BLaER1 (cell line): ENCODE results near the gene INSL3.
"Not testable (repeated sequence)": the region's sequence is repeated elsewhere in the genome, so short reads cannot be mapped to it uniquely, and the experiment has no call there.

ENCODE experiments used
- H3K27ac ChIP-seq: shearing (Covaris generic); formaldehyde crosslinking; 2 replicates; pipeline ENCODE4 v1.8.1; 2022
- H3K27me3 ChIP-seq: shearing (Covaris generic); formaldehyde crosslinking; 2 replicates; pipeline ENCODE4 v1.8.1; 2022
- H3K36me3 ChIP-seq: shearing (Covaris generic); formaldehyde crosslinking; 2 replicates; pipeline ENCODE4 v1.8.1; 2022
- H3K4me1 ChIP-seq: shearing (Covaris generic); formaldehyde crosslinking; 2 replicates; pipeline ENCODE4 v1.8.1; 2022
- H3K4me2 ChIP-seq: shearing (Covaris generic); formaldehyde crosslinking; 2 replicates; pipeline ENCODE4 v1.8.1; 2022
- H3K4me3 ChIP-seq: shearing (Covaris generic); formaldehyde crosslinking; 2 replicates; pipeline ENCODE4 v1.8.1; 2022
- H3K9ac ChIP-seq: shearing (Covaris generic); formaldehyde crosslinking; 2 replicates; pipeline ENCODE4 v1.8.1; 2022
- H3K9me3 ChIP-seq: shearing (Covaris generic); formaldehyde crosslinking; 2 replicates; pipeline ENCODE4 v1.8.1; 2022
- H4K20me1 ChIP-seq: shearing (Covaris generic); formaldehyde crosslinking; 2 replicates; pipeline ENCODE4 v1.8.1; 2022
- Cebpa-rat ChIP-seq: shearing (Covaris generic); IDR thresholded peaks from 2 replicates; pipeline ENCODE4 v1.8.1; 2022

The INSL3 gene

GRCh38 chr19:17817668-17818363 lies 3.5 kb downstream of the INSL3 start:
- no peaks in the 10 kb centered on the region for H3K4me1 ChIP-seq
- no peak for TF ChIP-seq Cebpa-rat

DNA sequence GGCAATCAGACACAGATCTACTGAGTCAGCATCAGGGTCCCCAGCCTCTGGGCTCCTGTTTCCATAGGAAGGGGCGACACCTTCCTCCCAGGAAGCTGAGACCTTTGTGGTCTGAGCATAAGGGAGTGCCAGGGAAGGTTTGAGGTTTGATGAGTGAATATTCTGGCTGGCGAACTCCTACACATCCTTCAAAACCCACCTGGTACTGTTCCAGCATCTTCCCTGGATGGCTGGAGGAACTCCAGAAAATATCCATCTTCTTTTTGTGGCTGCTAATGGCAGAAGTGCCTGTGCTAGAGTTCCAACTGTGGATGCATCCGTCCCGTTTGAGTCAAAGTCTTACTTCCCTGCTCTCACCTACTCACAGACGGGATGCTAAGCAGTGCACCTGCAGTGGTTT lies 9.2 kb downstream of the INSL3 start:
- Histone ChIP-seq H3K4me2 (no peak overlapping the region), H4K20me1 (no peaks in the 10 kb centered on the region), H3K4me3 (no peak overlapping the region), H3K9me3 (no peaks in the 10 kb centered on the region), H3K27ac (no peak overlapping the region), H3K36me3 (no peaks in the 10 kb centered on the region), H3K4me1 (no peaks in the 10 kb centered on the region), H3K9ac (no peak overlapping the region), H3K27me3 (peaks cover 8% of the 10 kb centered on the region; the same call in 1 of the 2 replicates)
- no peak for TF ChIP-seq Cebpa-rat

More at GRCh38 chr19:17817668-17818363, 3.5 kb downstream of the INSL3 start:
- Histone ChIP-seq H3K9me3 (no peaks in the 10 kb centered on the region), H3K9ac (no peak overlapping the region), H4K20me1 (no peaks in the 10 kb centered on the region), H3K4me2 (no peak overlapping the region), H3K36me3 (no peaks in the 10 kb centered on the region), H3K27me3 (no peaks in the 10 kb centered on the region), H3K4me3 (no peak overlapping the region), H3K27ac (no peak overlapping the region)

DNA sequence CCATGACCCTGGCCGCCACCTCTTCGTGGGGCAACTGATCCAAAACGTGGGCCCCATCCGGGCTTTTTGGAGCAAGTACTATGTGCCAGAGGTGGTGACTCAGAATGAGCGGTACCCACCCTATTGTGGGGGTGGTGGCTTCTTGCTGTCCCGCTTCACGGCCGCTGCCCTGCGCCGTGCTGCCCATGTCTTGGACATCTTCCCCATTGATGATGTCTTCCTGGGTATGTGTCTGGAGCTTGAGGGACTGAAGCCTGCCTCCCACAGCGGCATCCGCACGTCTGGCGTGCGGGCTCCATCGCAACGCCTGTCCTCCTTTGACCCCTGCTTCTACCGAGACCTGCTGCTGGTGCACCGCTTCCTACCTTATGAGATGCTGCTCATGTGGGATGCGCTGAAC lies 9.6 kb downstream of the INSL3 start:
- Histone ChIP-seq H3K4me2 (no peak overlapping the region), H4K20me1 (no peaks in the 10 kb centered on the region), H3K4me3 (no peak overlapping the region)

DNA sequence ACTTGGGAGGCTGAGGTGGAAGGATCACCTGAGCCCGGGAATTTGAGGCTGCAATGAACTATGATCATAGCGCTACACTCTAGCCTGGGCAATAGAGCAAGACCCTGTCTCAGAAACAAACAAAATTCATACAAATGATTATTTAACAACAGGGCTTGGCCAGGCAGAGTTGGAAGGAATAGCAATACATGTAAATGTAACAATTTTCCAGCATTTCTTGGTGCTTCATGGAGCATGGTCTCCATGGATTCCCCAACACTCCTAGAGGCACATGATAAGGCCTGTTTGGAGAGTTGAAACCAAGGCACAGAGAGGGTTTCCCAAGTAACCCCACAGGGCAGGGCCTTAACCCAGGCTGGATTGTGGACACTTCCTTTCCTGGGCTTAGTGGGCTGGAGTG lies 10.2 kb downstream of the INSL3 start:
- Histone ChIP-seq H3K9ac (no peak overlapping the region), H3K4me2 (no peak overlapping the region), H3K27me3 (peaks cover 8% of the 10 kb centered on the region; the same call in 1 of the 2 replicates), H4K20me1 (no peaks in the 10 kb centered on the region), H3K36me3 (no peaks in the 10 kb centered on the region), H3K27ac (no peak overlapping the region), H3K4me3 (no peak overlapping the region), H3K4me1 (no peaks in the 10 kb centered on the region), H3K9me3 (no peaks in the 10 kb centered on the region)
- no peak for TF ChIP-seq Cebpa-rat

More for the DNA sequence above, 9.6 kb downstream of the INSL3 start:
- Histone ChIP-seq H3K9me3 (no peaks in the 10 kb centered on the region), H3K36me3 (no peaks in the 10 kb centered on the region), H3K27me3 (peaks cover 8% of the 10 kb centered on the region; the same call in 1 of the 2 replicates), H3K9ac (no peak overlapping the region), H3K4me1 (no peaks in the 10 kb centered on the region), H3K27ac (no peak overlapping the region)
- TF ChIP-seq Cebpa-rat = no peak

DNA sequence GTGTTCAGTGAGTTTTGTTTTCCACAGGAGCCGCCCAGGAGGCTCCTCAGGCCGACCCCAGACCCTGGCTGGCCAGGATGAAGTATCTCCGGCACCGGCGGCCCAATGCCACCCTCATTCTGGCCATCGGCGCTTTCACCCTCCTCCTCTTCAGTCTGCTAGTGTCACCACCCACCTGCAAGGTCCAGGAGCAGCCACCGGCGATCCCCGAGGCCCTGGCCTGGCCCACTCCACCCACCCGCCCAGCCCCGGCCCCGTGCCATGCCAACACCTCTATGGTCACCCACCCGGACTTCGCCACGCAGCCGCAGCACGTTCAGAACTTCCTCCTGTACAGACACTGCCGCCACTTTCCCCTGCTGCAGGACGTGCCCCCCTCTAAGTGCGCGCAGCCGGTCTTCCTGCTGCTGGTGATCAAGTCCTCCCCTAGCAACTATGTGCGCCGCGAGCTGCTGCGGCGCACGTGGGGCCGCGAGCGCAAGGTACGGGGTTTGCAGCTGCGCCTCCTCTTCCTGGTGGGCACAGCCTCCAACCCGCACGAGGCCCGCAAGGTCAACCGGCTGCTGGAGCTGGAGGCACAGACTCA lies 13.5 kb downstream of the INSL3 start:
- H3K4me1 ChIP-seq = peaks cover 17% of the 10 kb centered on the region
- H3K4me3 ChIP-seq = no peak overlapping the region
- H3K9me3 ChIP-seq = no peaks in the 10 kb centered on the region
- no peaks in the 10 kb centered on the region for H3K36me3 ChIP-seq
- H3K4me2 ChIP-seq = no peak overlapping the region
- no peaks in the 10 kb centered on the region for H4K20me1 ChIP-seq
- H3K9ac ChIP-seq = no peak overlapping the region
- no peak overlapping the region for H3K27ac ChIP-seq
- TF ChIP-seq Cebpa-rat = no peak
- peaks cover 8% of the 10 kb centered on the region; the same call in 1 of the 2 replicates for H3K27me3 ChIP-seq

DNA sequence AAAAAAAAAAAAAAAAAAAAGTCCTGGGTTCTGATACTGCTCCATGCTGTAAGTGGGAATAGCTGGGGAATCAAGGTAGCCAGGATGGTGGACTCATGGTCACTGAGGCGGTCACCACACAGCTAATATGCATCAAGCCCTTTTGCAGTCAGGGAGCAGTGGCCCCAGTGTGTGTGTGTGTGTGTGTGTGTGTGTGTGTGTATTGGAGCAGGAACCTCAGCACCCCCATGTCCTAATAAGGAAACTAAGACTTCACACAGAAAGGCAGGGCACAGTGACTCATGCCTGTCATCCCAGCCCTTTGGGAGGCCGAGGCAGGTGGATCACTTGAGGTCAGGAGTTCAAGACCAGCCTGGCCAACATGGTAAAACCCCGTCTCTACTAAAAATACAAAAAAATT lies 14.4 kb downstream of the INSL3 start:
- Histone ChIP-seq H4K20me1 (no peaks in the 10 kb centered on the region), H3K4me3 (no peak overlapping the region), H3K27me3 (peaks cover 8% of the 10 kb centered on the region; the same call in 1 of the 2 replicates), H3K9me3 (no peaks in the 10 kb centered on the region), H3K4me2 (no peak overlapping the region), H3K36me3 (no peaks in the 10 kb centered on the region), H3K27ac (no peak overlapping the region), H3K9ac (no peak overlapping the region), H3K4me1 (peaks cover 17% of the 10 kb centered on the region)
- TF ChIP-seq Cebpa-rat = no peak

GRCh38 chr19:17805427-17805826 lies 15.9 kb downstream of the INSL3 start:
- Histone ChIP-seq H3K9me3 (no peaks in the 10 kb centered on the region), H3K27me3 (peaks cover 8% of the 10 kb centered on the region; the same call in 1 of the 2 replicates), H4K20me1 (no peaks in the 10 kb centered on the region), H3K4me1 (peaks cover 17% of the 10 kb centered on the region), H3K4me3 (no peak overlapping the region), H3K36me3 (no peaks in the 10 kb centered on the region), H3K9ac (no peak overlapping the region), H3K4me2 (no peak overlapping the region), H3K27ac (no peak overlapping the region)
- no peak for TF ChIP-seq Cebpa-rat

DNA sequence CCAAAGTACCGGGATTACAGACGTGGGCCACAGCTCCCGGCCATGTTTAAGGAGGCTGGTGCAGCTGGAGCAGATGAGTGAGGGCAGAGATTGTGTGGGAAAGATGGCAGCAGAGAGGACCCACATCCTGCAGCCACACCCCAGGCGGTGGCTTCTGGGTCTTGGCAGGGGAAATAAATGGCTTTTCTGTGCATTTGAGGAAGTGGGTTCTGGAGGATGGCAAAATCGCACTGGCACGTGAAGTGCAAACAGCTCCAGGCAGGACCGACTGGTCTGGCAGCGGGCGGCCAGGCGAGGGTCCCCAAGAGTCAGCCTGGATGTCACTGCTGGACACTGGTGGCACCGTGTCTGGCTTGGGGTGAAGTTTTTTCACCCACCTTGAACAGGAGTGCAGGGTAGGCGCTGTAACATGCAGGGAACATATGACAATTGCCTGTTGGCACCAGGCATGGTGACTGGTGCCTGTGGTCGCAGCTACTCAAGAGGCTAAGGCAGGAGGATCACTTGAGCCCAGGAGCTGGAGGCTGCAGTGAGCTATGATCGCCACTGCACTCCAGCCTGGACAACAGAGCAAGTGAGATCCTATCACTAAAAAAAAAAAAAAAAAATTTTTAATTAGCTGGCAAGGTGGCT lies 17.9 kb downstream of the INSL3 start:
- Histone ChIP-seq H3K27ac (no peak overlapping the region), H4K20me1 (no peaks in the 10 kb centered on the region), H3K9me3 (no peaks in the 10 kb centered on the region), H3K27me3 (peaks cover 5% of the 10 kb centered on the region; the same call in 1 of the 2 replicates), H3K4me1 (peaks cover 17% of the 10 kb centered on the region), H3K36me3 (no peaks in the 10 kb centered on the region), H3K9ac (no peak overlapping the region), H3K4me2 (peak overlapping the region; percentile 42), H3K4me3 (no peak overlapping the region)
- TF ChIP-seq Cebpa-rat = no peak

DNA sequence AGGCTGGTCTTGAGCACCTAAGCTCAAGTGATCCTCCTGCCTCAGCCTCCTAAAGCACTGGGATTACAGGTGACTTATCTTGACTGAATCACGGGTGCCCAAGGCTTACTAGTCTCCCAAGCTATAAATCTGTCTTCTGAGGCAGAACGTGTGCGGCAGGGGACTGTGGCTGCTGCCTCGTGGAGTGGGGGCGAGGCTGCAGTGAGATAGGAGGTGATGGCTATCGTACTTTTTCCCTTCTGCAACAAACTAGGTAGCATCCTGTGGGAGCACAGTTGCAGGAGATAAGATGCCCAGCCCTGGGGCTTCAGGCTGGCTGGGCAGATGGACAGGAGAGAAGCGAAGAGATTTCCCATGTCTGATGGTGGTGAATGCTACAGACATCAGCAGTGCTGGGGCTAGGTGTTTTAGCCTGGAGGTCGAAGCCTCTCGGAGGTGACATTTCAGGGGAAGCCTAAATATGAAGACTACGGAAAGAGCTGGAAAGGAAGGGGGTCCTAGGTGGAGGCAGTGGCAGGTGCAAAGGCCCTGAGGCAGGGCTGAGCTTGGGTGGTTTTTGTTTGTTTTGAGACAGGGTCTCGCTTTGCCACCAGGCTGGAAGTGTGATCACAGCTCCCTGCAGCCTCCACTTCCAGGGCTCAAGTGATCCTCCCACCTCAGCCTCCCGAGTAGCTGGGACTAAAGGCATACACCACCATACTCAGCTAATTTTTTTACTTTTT lies 19.0 kb downstream of the INSL3 start:
- Histone ChIP-seq H3K4me1 (peaks cover 17% of the 10 kb centered on the region), H3K4me2 (no peak overlapping the region), H3K27ac (no peak overlapping the region), H3K36me3 (no peaks in the 10 kb centered on the region), H3K4me3 (no peak overlapping the region), H3K27me3 (no peaks in the 10 kb centered on the region), H4K20me1 (no peaks in the 10 kb centered on the region), H3K9me3 (no peaks in the 10 kb centered on the region), H3K9ac (no peak overlapping the region)
- TF ChIP-seq Cebpa-rat = no peak

GRCh38 chr19:17798599-17798998 lies 22.7 kb downstream of the INSL3 start:
- not testable (repeated sequence) for H4K20me1 ChIP-seq, H3K4me2 ChIP-seq, H3K36me3 ChIP-seq, H3K9me3 ChIP-seq, H3K4me3 ChIP-seq, H3K9ac ChIP-seq, H3K27ac ChIP-seq
- Histone ChIP-seq H3K4me1 (peaks cover 14% of the 10 kb centered on the region), H3K27me3 (peaks cover 31% of the 10 kb centered on the region)
